Upper lobe of right lung (tissue), 1 donor: ENCODE data around the gene BMX. TPM values are rescaled to one million over a fixed set of nuclear protein-coding genes. Genes with fewer than 3 reads are reported as not detected.

Source experiments
- ATAC-seq: fragments of 200-7000 bp; cut with Tn5 transposase; one replicate; pipeline ENCODE4 v1.9.1; 2020; ENCODE audit warnings: mild to moderate bottlenecking, moderate library complexity
- DNase-seq: peaks from one replicate; pipeline ENCODE4 v3.0.0-alpha.2; 2020
- H3K27ac ChIP-seq: fragments of 200-600 bp; one replicate; pipeline ENCODE4 v1.8.0; 2022
- H3K27me3 ChIP-seq: fragments of 200-600 bp; one replicate; pipeline ENCODE4 v1.8.0; 2022; ENCODE audit warnings: mild to moderate bottlenecking
- H3K36me3 ChIP-seq: fragments of 200-600 bp; one replicate; pipeline ENCODE4 v1.8.0; 2022
- H3K4me1 ChIP-seq: fragments of 200-600 bp; one replicate; pipeline ENCODE4 v1.8.0; 2022
- H3K4me3 ChIP-seq: fragments of 200-600 bp; one replicate; pipeline ENCODE4 v1.8.0; 2022; ENCODE audit warnings: mild to moderate bottlenecking
- H3K9me3 ChIP-seq: fragments of 200-600 bp; one replicate; pipeline ENCODE4 v1.8.0; 2022
- intact Hi-C: fragments of 100-400 bp; cut with DNase I; formaldehyde crosslinking; loops from one replicate; pipeline ENCODE4 v1.11.0; 2022
- total RNA-seq: library from RNA; stranded (reverse); fragmentation: NEBNext Ultra II Directional; extraction: Animal tissue kit (Norgen Biotek cat#: 25700); gene quantifications from one replicate; pipeline ENCODE4 v1.2.1, GENCODE V29; 2021
- TF ChIP-seq, protein P1 (sequence below): fragments of 200-600 bp; IDR thresholded peaks from one replicate; pipeline ENCODE4 v1.8.0; 2022; ENCODE audit warnings: antibody characterized with exemption
- donor health status: DM: no; HTN: yes; CAD: no; lungs with severe emphysema.

The BMX gene
- total RNA-seq, 1 donor from 2014 or later, result 3.6 TPM

DNA sequence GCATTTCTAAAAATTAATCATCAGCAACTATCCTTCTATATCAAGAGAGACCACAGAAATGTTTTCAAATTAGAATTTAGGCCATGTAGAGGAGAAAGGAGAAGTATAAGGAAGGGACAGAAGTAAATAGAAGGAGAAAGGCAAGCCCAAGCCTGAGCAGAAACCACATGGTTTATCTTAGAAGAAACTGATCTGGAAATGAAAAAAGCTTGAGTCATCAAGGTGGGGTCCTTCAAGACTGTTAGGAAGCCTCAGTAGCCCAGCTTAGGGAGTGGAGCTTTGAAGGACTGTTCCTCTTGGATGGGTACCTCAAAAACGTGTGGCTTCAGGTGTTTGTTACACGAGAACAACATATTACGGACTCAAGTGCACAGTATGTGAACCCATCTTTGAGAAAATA, 4.5 kb downstream of the BMX start:
- TF ChIP-seq, protein P1, sequence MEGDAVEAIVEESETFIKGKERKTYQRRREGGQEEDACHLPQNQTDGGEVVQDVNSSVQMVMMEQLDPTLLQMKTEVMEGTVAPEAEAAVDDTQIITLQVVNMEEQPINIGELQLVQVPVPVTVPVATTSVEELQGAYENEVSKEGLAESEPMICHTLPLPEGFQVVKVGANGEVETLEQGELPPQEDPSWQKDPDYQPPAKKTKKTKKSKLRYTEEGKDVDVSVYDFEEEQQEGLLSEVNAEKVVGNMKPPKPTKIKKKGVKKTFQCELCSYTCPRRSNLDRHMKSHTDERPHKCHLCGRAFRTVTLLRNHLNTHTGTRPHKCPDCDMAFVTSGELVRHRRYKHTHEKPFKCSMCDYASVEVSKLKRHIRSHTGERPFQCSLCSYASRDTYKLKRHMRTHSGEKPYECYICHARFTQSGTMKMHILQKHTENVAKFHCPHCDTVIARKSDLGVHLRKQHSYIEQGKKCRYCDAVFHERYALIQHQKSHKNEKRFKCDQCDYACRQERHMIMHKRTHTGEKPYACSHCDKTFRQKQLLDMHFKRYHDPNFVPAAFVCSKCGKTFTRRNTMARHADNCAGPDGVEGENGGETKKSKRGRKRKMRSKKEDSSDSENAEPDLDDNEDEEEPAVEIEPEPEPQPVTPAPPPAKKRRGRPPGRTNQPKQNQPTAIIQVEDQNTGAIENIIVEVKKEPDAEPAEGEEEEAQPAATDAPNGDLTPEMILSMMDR, result no peak
- Histone ChIP-seq H3K36me3 (no peaks in the 10 kb centered on the region), H3K27me3 (no peaks in the 10 kb centered on the region), H3K27ac (no peak overlapping the region), H3K9me3 (no peaks in the 10 kb centered on the region), H3K4me1 (no peaks in the 10 kb centered on the region), H3K4me3 (no peak overlapping the region)
- ATAC-seq, result no peak
- intact Hi-C loops, result no loop called here
- DNase-seq, result no peak

DNA sequence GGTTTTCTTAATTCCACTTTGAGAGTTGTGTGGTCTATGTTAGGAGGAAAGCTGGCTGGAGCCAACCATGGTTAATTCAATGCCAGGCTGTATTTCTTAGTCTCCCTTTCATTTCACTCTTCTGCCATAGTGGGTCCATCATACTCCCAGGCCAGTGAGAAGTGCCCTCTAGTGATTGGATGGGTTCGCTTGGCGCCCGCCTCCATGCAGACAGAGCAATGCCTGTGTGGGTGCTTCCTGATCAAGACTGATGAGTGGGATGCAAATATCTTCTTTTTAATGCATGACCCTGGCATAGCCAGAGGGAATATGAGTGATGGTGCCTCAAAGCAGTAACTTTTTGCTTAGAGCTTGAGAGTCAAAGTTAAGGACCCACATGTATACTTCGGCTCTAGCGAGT, 6.4 kb downstream of the BMX start:
- H3K9me3 ChIP-seq, result no peaks in the 10 kb centered on the region
- ATAC-seq (no peak), DNase-seq (no peak)
- H3K4me1 ChIP-seq, result no peaks in the 10 kb centered on the region
- intact Hi-C loops, result no loop called here
- H3K27ac ChIP-seq, result no peak overlapping the region
- no peaks in the 10 kb centered on the region for H3K27me3 ChIP-seq
- TF ChIP-seq, protein P1, result no peak
- H3K36me3 ChIP-seq, result no peaks in the 10 kb centered on the region
- no peak overlapping the region for H3K4me3 ChIP-seq

DNA sequence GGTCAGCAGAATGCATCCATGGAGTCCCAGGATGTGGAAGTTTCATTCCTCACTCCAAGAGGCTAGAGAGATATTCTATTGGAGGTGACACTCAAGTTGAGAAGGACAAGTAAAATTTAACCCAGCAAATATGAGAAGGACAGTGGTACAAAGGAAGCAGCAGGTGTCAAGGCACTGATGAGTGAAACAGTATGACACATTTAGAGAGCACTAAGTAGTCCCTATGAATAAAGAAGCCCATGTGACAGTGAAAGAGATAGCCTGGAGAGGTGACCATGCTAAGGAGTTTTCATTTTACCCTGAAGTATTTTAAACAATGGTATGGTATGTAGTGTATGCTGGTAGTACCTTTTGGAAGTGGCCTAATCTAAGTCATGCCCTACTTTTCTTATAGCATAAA, 9.2 kb downstream of the BMX start:
- Histone ChIP-seq H3K9me3 (no peaks in the 10 kb centered on the region), H3K4me3 (no peak overlapping the region), H3K4me1 (no peaks in the 10 kb centered on the region), H3K36me3 (no peaks in the 10 kb centered on the region), H3K27me3 (no peaks in the 10 kb centered on the region), H3K27ac (no peak overlapping the region)
- intact Hi-C loops, result no loop called here
- no peak for ATAC-seq
- TF ChIP-seq, protein P1, result no peak
- no peak for DNase-seq

DNA sequence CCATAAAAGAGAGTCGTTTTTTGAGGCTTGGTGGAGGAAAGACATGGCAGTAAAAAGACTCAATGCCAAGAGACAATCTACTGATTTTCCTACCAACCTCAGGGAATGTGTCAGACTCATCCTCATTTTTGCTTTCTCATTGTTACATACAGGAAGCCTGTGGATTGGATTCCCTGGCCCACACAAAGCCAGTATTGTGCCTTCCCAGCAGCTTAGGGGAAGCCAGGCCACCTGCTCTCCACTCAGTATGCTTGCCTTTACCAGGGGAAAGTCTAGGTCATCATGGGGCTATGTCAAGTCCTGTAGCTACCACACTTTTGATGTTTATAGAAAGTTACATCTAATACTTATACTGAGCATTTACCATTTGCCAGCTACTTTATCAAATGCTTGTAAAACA, 11.0 kb downstream of the BMX start:
- H3K9me3 ChIP-seq, result no peaks in the 10 kb centered on the region
- TF ChIP-seq, protein P1, result no peak
- no peak overlapping the region for H3K27ac ChIP-seq
- H3K4me1 ChIP-seq, result no peaks in the 10 kb centered on the region
- intact Hi-C loops, result no loop called here
- H3K4me3 ChIP-seq, result no peak overlapping the region
- DNase-seq (no peak), ATAC-seq (no peak)
- no peaks in the 10 kb centered on the region for H3K27me3 ChIP-seq
- no peaks in the 10 kb centered on the region for H3K36me3 ChIP-seq

DNA sequence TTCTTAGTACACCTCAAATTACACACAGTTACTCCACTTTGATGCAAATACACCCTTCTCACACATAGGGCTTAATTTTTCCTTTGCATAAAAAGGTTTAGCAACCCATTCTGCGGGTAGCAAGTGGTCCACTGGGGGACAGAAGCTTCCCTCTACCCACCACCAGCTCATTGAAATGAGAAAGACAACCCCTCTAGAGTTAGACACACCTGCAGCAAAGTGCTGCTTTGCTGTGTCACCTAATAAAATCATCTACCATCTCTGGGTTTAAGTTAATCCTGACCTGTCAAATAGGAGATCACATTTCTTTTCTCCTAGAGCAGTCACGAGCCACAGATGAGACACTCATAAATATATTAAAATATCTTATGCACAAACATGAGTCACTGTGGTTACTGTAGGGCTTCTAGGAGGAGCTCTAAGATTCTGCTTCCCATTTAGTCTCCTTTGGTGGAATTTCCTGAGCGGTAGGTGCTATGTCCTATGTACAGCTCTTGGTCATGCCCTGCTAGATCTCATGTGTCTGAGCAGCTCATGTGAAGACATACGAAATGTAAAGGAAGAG, 11.9 kb downstream of the BMX start:
- intact Hi-C loops, result no loop called here
- H3K9me3 ChIP-seq, result no peaks in the 10 kb centered on the region
- no peaks in the 10 kb centered on the region for H3K4me1 ChIP-seq
- TF ChIP-seq, protein P1, result no peak
- H3K27ac ChIP-seq, result no peak overlapping the region
- H3K4me3 ChIP-seq, result no peak overlapping the region
- H3K36me3 ChIP-seq, result no peaks in the 10 kb centered on the region
- ATAC-seq, result no peak
- no peaks in the 10 kb centered on the region for H3K27me3 ChIP-seq
- DNase-seq, result no peak

DNA sequence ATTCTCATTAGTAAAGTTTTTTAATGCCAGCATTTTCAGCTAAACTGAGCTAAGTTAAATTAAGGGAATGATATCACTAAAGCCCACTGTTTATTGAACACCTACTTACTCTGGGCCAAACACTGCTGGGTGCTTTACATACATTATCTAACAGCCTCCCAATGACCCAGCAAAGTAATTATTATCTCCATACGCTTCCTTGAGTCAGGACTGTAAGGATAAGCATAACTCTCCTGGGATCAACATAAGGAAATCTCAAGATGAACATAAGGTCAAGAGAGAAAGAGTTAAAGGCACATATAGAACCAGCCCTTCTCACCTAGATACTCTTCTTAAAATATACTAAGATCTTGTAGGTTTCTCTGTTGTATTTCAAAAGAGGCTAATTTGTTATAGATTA, 13.7 kb downstream of the BMX start:
- H3K36me3 ChIP-seq, result no peaks in the 10 kb centered on the region
- intact Hi-C loops, result no loop called here

More for the DNA sequence above, 13.7 kb downstream of the BMX start:
- no peak overlapping the region for H3K4me3 ChIP-seq
- TF ChIP-seq, protein P1, result no peak
- H3K27me3 ChIP-seq, result no peaks in the 10 kb centered on the region
- H3K4me1 ChIP-seq, result no peaks in the 10 kb centered on the region
- H3K9me3 ChIP-seq, result no peaks in the 10 kb centered on the region
- DNase-seq (no peak), ATAC-seq (no peak)
- no peak overlapping the region for H3K27ac ChIP-seq
